Measurements from ENCODE around the gene ENDOU.
"Not testable (repeated sequence)": the region's sequence is repeated elsewhere in the genome, so short reads cannot be mapped to it uniquely, and the experiment has no call there.

DNA sequence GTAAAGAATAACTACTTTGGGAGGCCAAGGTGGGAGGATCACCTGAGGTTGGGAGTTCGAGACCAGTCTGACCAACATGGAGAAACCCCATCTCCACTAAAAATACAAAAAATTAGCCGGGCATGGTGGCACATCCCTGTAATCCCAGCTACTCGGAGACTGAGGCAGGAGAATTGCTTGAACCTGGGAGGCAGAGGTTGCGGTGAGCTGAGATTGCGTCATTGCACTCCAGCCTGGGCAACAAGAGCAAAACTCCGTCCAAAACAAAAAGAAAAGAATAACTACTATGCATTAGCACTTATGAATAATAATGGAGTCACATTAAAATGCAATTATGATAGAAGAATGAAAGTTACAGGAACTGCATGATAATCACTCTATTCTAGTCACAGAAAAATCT is 57.4 kb downstream of the ENDOU start:
- TF ChIP-seq, protein P1, sequence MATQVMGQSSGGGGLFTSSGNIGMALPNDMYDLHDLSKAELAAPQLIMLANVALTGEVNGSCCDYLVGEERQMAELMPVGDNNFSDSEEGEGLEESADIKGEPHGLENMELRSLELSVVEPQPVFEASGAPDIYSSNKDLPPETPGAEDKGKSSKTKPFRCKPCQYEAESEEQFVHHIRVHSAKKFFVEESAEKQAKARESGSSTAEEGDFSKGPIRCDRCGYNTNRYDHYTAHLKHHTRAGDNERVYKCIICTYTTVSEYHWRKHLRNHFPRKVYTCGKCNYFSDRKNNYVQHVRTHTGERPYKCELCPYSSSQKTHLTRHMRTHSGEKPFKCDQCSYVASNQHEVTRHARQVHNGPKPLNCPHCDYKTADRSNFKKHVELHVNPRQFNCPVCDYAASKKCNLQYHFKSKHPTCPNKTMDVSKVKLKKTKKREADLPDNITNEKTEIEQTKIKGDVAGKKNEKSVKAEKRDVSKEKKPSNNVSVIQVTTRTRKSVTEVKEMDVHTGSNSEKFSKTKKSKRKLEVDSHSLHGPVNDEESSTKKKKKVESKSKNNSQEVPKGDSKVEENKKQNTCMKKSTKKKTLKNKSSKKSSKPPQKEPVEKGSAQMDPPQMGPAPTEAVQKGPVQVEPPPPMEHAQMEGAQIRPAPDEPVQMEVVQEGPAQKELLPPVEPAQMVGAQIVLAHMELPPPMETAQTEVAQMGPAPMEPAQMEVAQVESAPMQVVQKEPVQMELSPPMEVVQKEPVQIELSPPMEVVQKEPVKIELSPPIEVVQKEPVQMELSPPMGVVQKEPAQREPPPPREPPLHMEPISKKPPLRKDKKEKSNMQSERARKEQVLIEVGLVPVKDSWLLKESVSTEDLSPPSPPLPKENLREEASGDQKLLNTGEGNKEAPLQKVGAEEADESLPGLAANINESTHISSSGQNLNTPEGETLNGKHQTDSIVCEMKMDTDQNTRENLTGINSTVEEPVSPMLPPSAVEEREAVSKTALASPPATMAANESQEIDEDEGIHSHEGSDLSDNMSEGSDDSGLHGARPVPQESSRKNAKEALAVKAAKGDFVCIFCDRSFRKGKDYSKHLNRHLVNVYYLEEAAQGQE (IDR thresholded peaks at IDR 0.05; ENCODE audit: low read depth, low read length): not testable (repeated sequence)
- TF ChIP-seq TCF12 (IDR thresholded peaks at IDR 0.05); TEAD4 (IDR thresholded peaks at IDR 0.05; ENCODE audit: borderline replicate concordance, insufficient read depth): not testable (repeated sequence)
- TF ChIP-seq, protein P2, sequence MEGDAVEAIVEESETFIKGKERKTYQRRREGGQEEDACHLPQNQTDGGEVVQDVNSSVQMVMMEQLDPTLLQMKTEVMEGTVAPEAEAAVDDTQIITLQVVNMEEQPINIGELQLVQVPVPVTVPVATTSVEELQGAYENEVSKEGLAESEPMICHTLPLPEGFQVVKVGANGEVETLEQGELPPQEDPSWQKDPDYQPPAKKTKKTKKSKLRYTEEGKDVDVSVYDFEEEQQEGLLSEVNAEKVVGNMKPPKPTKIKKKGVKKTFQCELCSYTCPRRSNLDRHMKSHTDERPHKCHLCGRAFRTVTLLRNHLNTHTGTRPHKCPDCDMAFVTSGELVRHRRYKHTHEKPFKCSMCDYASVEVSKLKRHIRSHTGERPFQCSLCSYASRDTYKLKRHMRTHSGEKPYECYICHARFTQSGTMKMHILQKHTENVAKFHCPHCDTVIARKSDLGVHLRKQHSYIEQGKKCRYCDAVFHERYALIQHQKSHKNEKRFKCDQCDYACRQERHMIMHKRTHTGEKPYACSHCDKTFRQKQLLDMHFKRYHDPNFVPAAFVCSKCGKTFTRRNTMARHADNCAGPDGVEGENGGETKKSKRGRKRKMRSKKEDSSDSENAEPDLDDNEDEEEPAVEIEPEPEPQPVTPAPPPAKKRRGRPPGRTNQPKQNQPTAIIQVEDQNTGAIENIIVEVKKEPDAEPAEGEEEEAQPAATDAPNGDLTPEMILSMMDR (IDR thresholded peaks at IDR 0.05): not testable (repeated sequence)
